HepG2 (cell line): ENCODE measurements around the gene PLXNB2. TPM values are rescaled to one million over a fixed set of nuclear protein-coding genes. Genes with fewer than 3 reads are reported as not detected.

Source experiments
- ADNP ChIP-seq: sonication (generic); formaldehyde crosslinking; IDR thresholded peaks from 2 replicates; pipeline ENCODE4 v1.4.0; 2020; ENCODE audit warnings: missing genetic modification reagents
- AGO2 ChIP-seq: fragments of 200-400 bp; formaldehyde crosslinking; optimal IDR thresholded peaks from 2 replicates; pipeline ENCODE3; 2017; ENCODE audit warnings: mild to moderate bottlenecking, low read depth, low read length, moderate library complexity
- ARHGAP35 ChIP-seq: sonication (generic); formaldehyde crosslinking; IDR thresholded peaks from 2 replicates; pipeline ENCODE4 v1.9.0; 2022; ENCODE audit warnings: mild to moderate bottlenecking, inconsistent platforms, moderate library complexity, missing genetic modification reagents, borderline replicate concordance
- ARNT ChIP-seq: fragments of 450-650 bp; IDR thresholded peaks from 2 replicates; pipeline ENCODE4 v1.6.1; 2017
- BCLAF1 ChIP-seq: fragments of 450-650 bp; IDR thresholded peaks from 2 replicates; pipeline ENCODE4 v1.6.1; 2017; ENCODE audit warnings: mild to moderate bottlenecking
- DNMT3B ChIP-seq: conservative IDR thresholded peaks from 2 replicates; pipeline ENCODE4 v1.6.1; 2016; ENCODE audit warnings: missing biosample characterization, control low read depth
- ELF4 ChIP-seq: sonication (generic); formaldehyde crosslinking; IDR thresholded peaks from 2 replicates; pipeline ENCODE4 v1.5.0; 2020; ENCODE audit warnings: missing genetic modification reagents, mild to moderate bottlenecking, moderate library complexity, borderline replicate concordance
- GATAD2A ChIP-seq: IDR thresholded peaks from 2 replicates; pipeline ENCODE4 v1.6.1; 2016
- JDP2 ChIP-seq: sonication (generic); formaldehyde crosslinking; IDR thresholded peaks from 2 replicates; pipeline ENCODE4 v1.8.1; 2022; ENCODE audit warnings: missing genetic modification reagents, borderline replicate concordance
- JUNB ChIP-seq: sonication (generic); formaldehyde crosslinking; IDR thresholded peaks from 2 replicates; pipeline ENCODE4 v1.8.0; 2022; ENCODE audit warnings: missing genetic modification reagents, mild to moderate bottlenecking, borderline replicate concordance
- KDM6A ChIP-seq: IDR thresholded peaks from 2 replicates; pipeline ENCODE4 v1.6.1; 2016; ENCODE audit warnings: low read depth
- MXD1 ChIP-seq: sonication (generic); formaldehyde crosslinking; IDR thresholded peaks from 2 replicates; pipeline ENCODE4 v1.4.0; 2020; ENCODE audit warnings: mild to moderate bottlenecking, missing genetic modification reagents
- NFE2L2 ChIP-seq: fragments of 150-350 bp; IDR thresholded peaks from 2 replicates; pipeline ENCODE4 v1.6.1; 2014; ENCODE audit warnings: low read length
- NONO ChIP-seq, 2 experiments: fragments of 450-650 bp in 1 of 2; sonication (generic) in 1 of 2; formaldehyde crosslinking in 1 of 2; IDR thresholded peaks in 1 of 2; conservative IDR thresholded peaks in 1 of 2; 2 replicates each; pipeline versions ENCODE4 v1.6.1 to v1.8.0; 2017 to 2022; ENCODE audit warnings: mild to moderate bottlenecking in 1 of 2, missing genetic modification reagents in 1 of 2, moderate library complexity in 1 of 2
- NR2F1 ChIP-seq, 2 experiments: fragments of 450-650 bp in 1 of 2; formaldehyde crosslinking in 1 of 2; IDR thresholded peaks; 2 replicates each; pipeline versions ENCODE4 v1.5.0 to v1.6.1; 2016 to 2020; ENCODE audit warnings: mild to moderate bottlenecking in 1 of 2, missing compliant biosample characterization in 1 of 2, missing genetic modification reagents in 1 of 2, moderate library complexity in 1 of 2
- PLRG1 ChIP-seq: fragments of 450-650 bp; conservative IDR thresholded peaks from 2 replicates; pipeline ENCODE4 v1.6.1; 2016
- SP2 ChIP-seq: sonication (generic); formaldehyde crosslinking; IDR thresholded peaks from 2 replicates; pipeline ENCODE4 v1.5.1; 2020; ENCODE audit warnings: mild to moderate bottlenecking, missing genetic modification reagents
- ZBTB20 ChIP-seq: sonication (generic); formaldehyde crosslinking; IDR thresholded peaks from 2 replicates; pipeline ENCODE4 v1.8.1; 2023; ENCODE audit warnings: missing genetic modification reagents, low read depth, mild to moderate bottlenecking, borderline replicate concordance
- ZFYVE20 ChIP-seq: sonication (generic); formaldehyde crosslinking; IDR thresholded peaks from 2 replicates; pipeline ENCODE4 v1.8.0; 2023; ENCODE audit warnings: low read depth, mild to moderate bottlenecking, moderate library complexity, missing genetic modification reagents, borderline replicate concordance
- ZNF329 ChIP-seq: sonication (generic); formaldehyde crosslinking; IDR thresholded peaks from 2 replicates; pipeline ENCODE4 v1.9.0; 2021; ENCODE audit warnings: low read depth, mild to moderate bottlenecking, missing genetic modification reagents
- ZNF629 ChIP-seq: sonication (generic); formaldehyde crosslinking; conservative IDR thresholded peaks from 2 replicates; pipeline ENCODE4 v1.5.0; 2020; ENCODE audit warnings: missing genetic modification reagents
- ZNF660 ChIP-seq: sonication (generic); formaldehyde crosslinking; IDR thresholded peaks from 2 replicates; pipeline ENCODE4 v1.5.1; 2020; ENCODE audit warnings: mild to moderate bottlenecking, low read depth, missing genetic modification reagents, borderline replicate concordance
- ZNF773 ChIP-seq: sonication (generic); formaldehyde crosslinking; IDR thresholded peaks from 2 replicates; pipeline ENCODE4 v1.4.0; 2020; ENCODE audit warnings: missing genetic modification reagents, borderline replicate concordance
- ZZZ3 ChIP-seq: sonication (generic); formaldehyde crosslinking; IDR thresholded peaks from 2 replicates; pipeline ENCODE4 v1.4.0; 2020; ENCODE audit warnings: missing genetic modification reagents, mild to moderate bottlenecking, borderline replicate concordance
- polyA plus RNA-seq, 8 experiments: library from polyadenylated mRNA; depleted of rRNA in 3 of 8; stranded (reverse) in 7 of 8; unstranded in 1 of 8; fragments of >200 nt; fragmentation: Illumina TruSeq in 4 of 8; extraction: Trizol in 4 of 8; gene quantifications; 2 replicates each; pipeline versions ENCODE4 v1.2.1 to v1.2.3, GENCODE V29; 2011 to 2016; ENCODE audit warnings: low read depth in 4 of 8, missing spikeins in 1 of 8, mixed read lengths in 1 of 8; ENCODE audit not compliant: insufficient read depth in 1 of 8
- total RNA-seq, 5 experiments: library from RNA; depleted of rRNA; stranded (reverse); fragments of >200 nt; fragmentation: Illumina TruSeq; extraction: Trizol; gene quantifications; 2 replicates each; pipeline ENCODE4 v1.2.3, GENCODE V29; 2016; ENCODE audit warnings: low read depth in 1 of 5
- TF ChIP-seq, protein P1 (sequence below): sonication (generic); formaldehyde crosslinking; IDR thresholded peaks from 2 replicates; pipeline ENCODE4 v1.9.0; 2022; ENCODE audit warnings: low read depth, missing genetic modification reagents

PLXNB2 gene
- total and polyA plus RNA-seq, 2 of the 13 experiments (the other 11 are each of a cell fraction or from before 2014, with no cell fraction given), result 32.6 to 68.9 TPM

GRCh38 chr22:50305393-50305922 is 2.0 kb downstream of the PLXNB2 start (continued):
- no peak for TF ChIP-seq NONO (IDR thresholded peaks at IDR 0.05)
- no peak for TF ChIP-seq NONO (CRISPR knock-in tag; conservative IDR thresholded peaks at IDR 0.05)
- TF ChIP-seq JDP2 (CRISPR knock-in tag), result no peak
- TF ChIP-seq DNMT3B (CRISPR knock-in tag), result no peak
- TF ChIP-seq ELF4 (CRISPR knock-in tag), result no peak
- no peak for TF ChIP-seq ARHGAP35 (CRISPR knock-in tag)
- no peak for TF ChIP-seq ZZZ3 (CRISPR knock-in tag)
- peak; percentile 97 for TF ChIP-seq ZNF629 (CRISPR knock-in tag)
- TF ChIP-seq KDM6A (CRISPR knock-in tag), result no peak
- TF ChIP-seq ZNF660, result no peak
- peak; percentile 0 for TF ChIP-seq AGO2
- TF ChIP-seq BCLAF1, result no peak
- TF ChIP-seq, protein P1, sequence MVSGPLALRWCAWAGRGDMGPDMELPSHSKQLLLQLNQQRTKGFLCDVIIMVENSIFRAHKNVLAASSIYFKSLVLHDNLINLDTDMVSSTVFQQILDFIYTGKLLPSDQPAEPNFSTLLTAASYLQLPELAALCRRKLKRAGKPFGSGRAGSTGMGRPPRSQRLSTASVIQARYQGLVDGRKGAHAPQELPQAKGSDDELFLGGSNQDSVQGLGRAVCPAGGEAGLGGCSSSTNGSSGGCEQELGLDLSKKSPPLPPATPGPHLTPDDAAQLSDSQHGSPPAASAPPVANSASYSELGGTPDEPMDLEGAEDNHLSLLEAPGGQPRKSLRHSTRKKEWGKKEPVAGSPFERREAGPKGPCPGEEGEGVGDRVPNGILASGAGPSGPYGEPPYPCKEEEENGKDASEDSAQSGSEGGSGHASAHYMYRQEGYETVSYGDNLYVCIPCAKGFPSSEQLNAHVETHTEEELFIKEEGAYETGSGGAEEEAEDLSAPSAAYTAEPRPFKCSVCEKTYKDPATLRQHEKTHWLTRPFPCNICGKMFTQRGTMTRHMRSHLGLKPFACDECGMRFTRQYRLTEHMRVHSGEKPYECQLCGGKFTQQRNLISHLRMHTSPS (CRISPR knock-in tag), result peak; percentile 2; the same call in 1 of the 2 replicates
- no peak for TF ChIP-seq JUNB
- TF ChIP-seq ZBTB20 (CRISPR knock-in tag), result no peak
- TF ChIP-seq NFE2L2, result no peak
- TF ChIP-seq NR2F1 (CRISPR knock-in tag; IDR thresholded peaks at IDR 0.05), result no peak
- 0 out of 2 replicates have a peak, but pooled peaks have one; percentile 34 for TF ChIP-seq ADNP (CRISPR knock-in tag)
- no peak for TF ChIP-seq ZNF329 (CRISPR knock-in tag)
- TF ChIP-seq ZNF773 (CRISPR knock-in tag), result no peak
- TF ChIP-seq PLRG1, result no peak
- TF ChIP-seq MXD1, result 0 out of 2 replicates have a peak, but pooled peaks have one; percentile 12
- TF ChIP-seq GATAD2A (CRISPR knock-in tag), result no peak
- TF ChIP-seq ZFYVE20 (CRISPR knock-in tag), result no peak
- no peak for TF ChIP-seq ARNT
- TF ChIP-seq SP2 (CRISPR knock-in tag), result no peak
